ENCODE measurements around the gene RNPEP.

DNA sequence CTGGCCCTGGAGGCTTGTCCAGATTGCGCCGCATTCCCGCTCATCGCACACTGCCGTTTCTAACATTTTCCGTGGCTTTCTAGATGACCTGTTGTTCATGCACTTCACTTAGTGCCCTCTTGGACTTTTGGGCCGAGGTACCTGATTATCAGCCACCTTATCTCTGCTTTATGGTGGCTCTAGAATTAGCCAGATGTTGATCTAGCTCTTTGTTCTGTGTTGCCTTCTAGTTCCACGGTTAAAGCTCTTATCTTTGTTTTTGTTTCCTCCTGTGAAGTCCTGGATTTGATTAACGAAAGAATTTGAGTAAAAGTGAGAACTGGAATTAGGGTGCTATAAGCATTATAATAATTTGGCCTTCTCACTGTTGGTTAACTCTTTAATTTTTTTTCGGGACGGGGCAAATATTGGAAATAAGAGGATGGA lies 945 bp downstream of the RNPEP start:
- TF ChIP-seq EP300 (IDR thresholded peaks at IDR 0.05; ENCODE audit: low read depth in 2 of 2, low read length in 2 of 2) (no peak), EP300 (CRISPR knock-in tag; IDR thresholded peaks at IDR 0.05; ENCODE audit: borderline replicate concordance) (no peak), USF2 (IDR thresholded peaks at IDR 0.05; ENCODE audit: low read depth, low read length) (no peak), USF2 (CRISPR knock-in tag; IDR thresholded peaks at IDR 0.05; ENCODE audit: borderline replicate concordance) (no peak), ZMYM4 (CRISPR knock-in tag; IDR thresholded peaks at IDR 0.05) (peak; percentile 36; the same call in 1 of the 2 replicates), GTF2F1 (IDR thresholded peaks at IDR 0.05; ENCODE audit: low read length) (no peak), TCF7 (IDR thresholded peaks at IDR 0.05; ENCODE audit: low read depth) (no peak), KLF6 (CRISPR knock-in tag; IDR thresholded peaks at IDR 0.05) (no peak), TP53 (CRISPR knock-in tag; conservative IDR thresholded peaks at IDR 0.05) (no peak)
- TF ChIP-seq, protein P1, sequence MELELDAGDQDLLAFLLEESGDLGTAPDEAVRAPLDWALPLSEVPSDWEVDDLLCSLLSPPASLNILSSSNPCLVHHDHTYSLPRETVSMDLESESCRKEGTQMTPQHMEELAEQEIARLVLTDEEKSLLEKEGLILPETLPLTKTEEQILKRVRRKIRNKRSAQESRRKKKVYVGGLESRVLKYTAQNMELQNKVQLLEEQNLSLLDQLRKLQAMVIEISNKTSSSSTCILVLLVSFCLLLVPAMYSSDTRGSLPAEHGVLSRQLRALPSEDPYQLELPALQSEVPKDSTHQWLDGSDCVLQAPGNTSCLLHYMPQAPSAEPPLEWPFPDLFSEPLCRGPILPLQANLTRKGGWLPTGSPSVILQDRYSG (CRISPR knock-in tag; IDR thresholded peaks at IDR 0.05) = no peak

Measured in HepG2 (cell line).